RWPE1 (cell line): ENCODE results near the gene SOX12.

ENCODE experiments used
- CTCF ChIA-PET: fragments of 350-600 bp; sonication (Branson Sonifier 250); formaldehyde crosslinking; extraction: SDS; loops from one replicate; lab custom pipeline; 2021; lab: Yijun Ruan, JAX
- POLR2A ChIA-PET: fragments of 400-600 bp; formaldehyde crosslinking; extraction: SDS; loops from one replicate; lab custom pipeline; 2020; ENCODE audit warnings: antibody characterized with exemption; ENCODE audit not compliant: low non-redundant PET; lab: Yijun Ruan, JAX
- DNase-seq: peaks from one replicate; pipeline ENCODE4 v3.0.0; 2012; ENCODE audit warnings: low spot score
- H3K27ac ChIP-seq: fragments of 450-650 bp; 2 replicates; pipeline ENCODE4 v1.5.1; 2017
- TF ChIP-seq, protein P1 (sequence below): fragments of 450-650 bp; conservative IDR thresholded peaks from 2 replicates; pipeline ENCODE4 v1.5.1; 2017; ENCODE audit warnings: low read depth, mild to moderate bottlenecking

SOX12 gene

GRCh38 chr20:325045-325888 lies at the start of gene SOX12:
SOX12 (plus strand) TSS chr20:325552; CDS start chr20:325925, 373 bp downstream.
- peak within 1 kb of the TSS; percentile 96 for H3K27ac ChIP-seq
- CTCF ChIA-PET: interaction anchor here (0.7 to 1.4 kb wide), 2 partner anchors 12 to 26 kb away, joined by 3 read pairs; no protein-coding TSS in a partner anchor
- POLR2A ChIA-PET: interaction anchor here (0.9 to 1.4 kb wide), 2 partner anchors 25 to 27 kb away, joined by 3 read pairs; no protein-coding TSS in a partner anchor
- peak; percentile 92 for DNase-seq
- TF ChIP-seq, protein P1, sequence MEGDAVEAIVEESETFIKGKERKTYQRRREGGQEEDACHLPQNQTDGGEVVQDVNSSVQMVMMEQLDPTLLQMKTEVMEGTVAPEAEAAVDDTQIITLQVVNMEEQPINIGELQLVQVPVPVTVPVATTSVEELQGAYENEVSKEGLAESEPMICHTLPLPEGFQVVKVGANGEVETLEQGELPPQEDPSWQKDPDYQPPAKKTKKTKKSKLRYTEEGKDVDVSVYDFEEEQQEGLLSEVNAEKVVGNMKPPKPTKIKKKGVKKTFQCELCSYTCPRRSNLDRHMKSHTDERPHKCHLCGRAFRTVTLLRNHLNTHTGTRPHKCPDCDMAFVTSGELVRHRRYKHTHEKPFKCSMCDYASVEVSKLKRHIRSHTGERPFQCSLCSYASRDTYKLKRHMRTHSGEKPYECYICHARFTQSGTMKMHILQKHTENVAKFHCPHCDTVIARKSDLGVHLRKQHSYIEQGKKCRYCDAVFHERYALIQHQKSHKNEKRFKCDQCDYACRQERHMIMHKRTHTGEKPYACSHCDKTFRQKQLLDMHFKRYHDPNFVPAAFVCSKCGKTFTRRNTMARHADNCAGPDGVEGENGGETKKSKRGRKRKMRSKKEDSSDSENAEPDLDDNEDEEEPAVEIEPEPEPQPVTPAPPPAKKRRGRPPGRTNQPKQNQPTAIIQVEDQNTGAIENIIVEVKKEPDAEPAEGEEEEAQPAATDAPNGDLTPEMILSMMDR: no peak

DNA sequence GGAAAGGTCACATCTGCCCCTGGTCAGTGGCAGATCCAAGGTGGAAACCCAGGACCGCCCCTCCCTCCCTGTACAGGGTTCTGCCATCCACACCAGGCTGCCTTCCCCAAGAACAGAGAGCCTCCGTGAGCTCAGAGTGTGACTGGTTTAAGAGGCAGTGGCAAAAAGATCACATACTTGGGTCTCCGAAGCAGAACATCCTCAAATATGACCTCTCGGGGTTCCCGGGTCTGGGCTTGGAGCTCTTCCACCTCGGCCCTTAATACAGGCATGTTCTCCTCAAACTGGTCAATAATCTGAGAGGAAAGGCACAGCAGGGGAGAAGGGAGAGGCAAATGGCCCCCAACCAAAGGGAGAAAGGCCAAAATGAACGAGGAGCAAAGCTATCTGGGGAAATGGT lies 49.6 kb upstream of the SOX12 start:
- POLR2A ChIA-PET: no interaction called here
- DNase-seq: no peak
- no peak overlapping the region for H3K27ac ChIP-seq
- CTCF ChIA-PET: interaction anchor here (0.7 kb wide), 1 partner anchor 55 kb away, joined by 3 read pairs; no protein-coding TSS in a partner anchor
- TF ChIP-seq, protein P1: no peak

GRCh38 chr20:276620-277495 lies 48.5 kb upstream of the SOX12 start:
- ChIA-PET POLR2A (no interaction called here), CTCF (interaction anchor here (1.8 kb wide), 1 partner anchor 53 kb away, joined by 19 read pairs; no protein-coding TSS in a partner anchor)
- TF ChIP-seq, protein P1: no peak
- no peak overlapping the region for H3K27ac ChIP-seq
- DNase-seq: no peak

- no peak overlapping the region; the same call in 1 of the 2 replicates for H3K27ac ChIP-seq
- DNase-seq: no peak
- TF ChIP-seq, protein P1: no peak
- ChIA-PET POLR2A (no interaction called here), CTCF (interaction anchor here (1.8 kb wide), 1 partner anchor 53 kb away, joined by 19 read pairs; no protein-coding TSS in a partner anchor)
These were observed 47.9 kb upstream of the SOX12 start for GRCh38 chr20:277496-277781.

- no peak for DNase-seq
- CTCF ChIA-PET: interaction anchor here (1.0 to 1.8 kb wide), 2 partner anchors 12 to 52 kb away, joined by 4 to 19 read pairs; no protein-coding TSS in a partner anchor
- POLR2A ChIA-PET: no interaction called here
- H3K27ac ChIP-seq: peak overlapping the region; percentile 65
- TF ChIP-seq, protein P1: no peak
These were observed 47.2 kb upstream of the SOX12 start for GRCh38 chr20:278181-278580.
